RWPE2 (cell line): Measurements from ENCODE around the gene TOM1L1.

Experiments
- ATAC-seq: fragments of 200-7000 bp; cut with Tn5 transposase; 3 replicates; pipeline ENCODE4 v1.9.1; 2021; ENCODE audit warnings: low read depth
- DNase-seq: peaks from one replicate; pipeline ENCODE4 v3.0.0-alpha.2; 2020; ENCODE audit warnings: low spot score
- H3K27ac ChIP-seq: fragments of 450-650 bp; 2 replicates; pipeline ENCODE4 v1.5.1; 2017; ENCODE audit warnings: mild to moderate bottlenecking; ENCODE audit not compliant: poor library complexity, severe bottlenecking
- H3K27me3 ChIP-seq: fragments of 250-450 bp; sonication (Bioruptor Pico); 2 replicates; pipeline ENCODE4 v1.5.1; 2021; ENCODE audit warnings: mild to moderate bottlenecking, moderate library complexity; ENCODE audit not compliant: insufficient read depth, poor library complexity, severe bottlenecking
- H3K36me3 ChIP-seq: fragments of 250-450 bp; sonication (Bioruptor Pico); 2 replicates; pipeline ENCODE4 v1.5.1; 2020; ENCODE audit warnings: low read depth, mild to moderate bottlenecking, moderate library complexity
- H3K4me1 ChIP-seq: fragments of 250-450 bp; sonication (Bioruptor Pico); 2 replicates; pipeline ENCODE4 v1.5.1; 2021; ENCODE audit warnings: mild to moderate bottlenecking, moderate library complexity; ENCODE audit not compliant: insufficient read depth, poor library complexity, severe bottlenecking
- H3K4me3 ChIP-seq: fragments of 250-450 bp; sonication (Bioruptor Pico); 2 replicates; pipeline ENCODE4 v1.5.1; 2021; ENCODE audit warnings: mild to moderate bottlenecking, moderate library complexity; ENCODE audit not compliant: severe bottlenecking
- H3K9me3 ChIP-seq: fragments of 250-450 bp; sonication (Bioruptor Pico); 2 replicates; pipeline ENCODE4 v1.5.1; 2021; ENCODE audit warnings: mild to moderate bottlenecking, moderate library complexity; ENCODE audit not compliant: severe bottlenecking
- TF ChIP-seq, protein P1 (sequence below): fragments of 450-650 bp; IDR thresholded peaks from one replicate; pipeline ENCODE4 v1.5.1; 2017; ENCODE audit warnings: mild to moderate bottlenecking, moderate library complexity; ENCODE audit not compliant: poor library complexity, severe bottlenecking

TOM1L1 gene, protein sequence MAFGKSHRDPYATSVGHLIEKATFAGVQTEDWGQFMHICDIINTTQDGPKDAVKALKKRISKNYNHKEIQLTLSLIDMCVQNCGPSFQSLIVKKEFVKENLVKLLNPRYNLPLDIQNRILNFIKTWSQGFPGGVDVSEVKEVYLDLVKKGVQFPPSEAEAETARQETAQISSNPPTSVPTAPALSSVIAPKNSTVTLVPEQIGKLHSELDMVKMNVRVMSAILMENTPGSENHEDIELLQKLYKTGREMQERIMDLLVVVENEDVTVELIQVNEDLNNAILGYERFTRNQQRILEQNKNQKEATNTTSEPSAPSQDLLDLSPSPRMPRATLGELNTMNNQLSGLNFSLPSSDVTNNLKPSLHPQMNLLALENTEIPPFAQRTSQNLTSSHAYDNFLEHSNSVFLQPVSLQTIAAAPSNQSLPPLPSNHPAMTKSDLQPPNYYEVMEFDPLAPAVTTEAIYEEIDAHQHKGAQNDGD

DNA sequence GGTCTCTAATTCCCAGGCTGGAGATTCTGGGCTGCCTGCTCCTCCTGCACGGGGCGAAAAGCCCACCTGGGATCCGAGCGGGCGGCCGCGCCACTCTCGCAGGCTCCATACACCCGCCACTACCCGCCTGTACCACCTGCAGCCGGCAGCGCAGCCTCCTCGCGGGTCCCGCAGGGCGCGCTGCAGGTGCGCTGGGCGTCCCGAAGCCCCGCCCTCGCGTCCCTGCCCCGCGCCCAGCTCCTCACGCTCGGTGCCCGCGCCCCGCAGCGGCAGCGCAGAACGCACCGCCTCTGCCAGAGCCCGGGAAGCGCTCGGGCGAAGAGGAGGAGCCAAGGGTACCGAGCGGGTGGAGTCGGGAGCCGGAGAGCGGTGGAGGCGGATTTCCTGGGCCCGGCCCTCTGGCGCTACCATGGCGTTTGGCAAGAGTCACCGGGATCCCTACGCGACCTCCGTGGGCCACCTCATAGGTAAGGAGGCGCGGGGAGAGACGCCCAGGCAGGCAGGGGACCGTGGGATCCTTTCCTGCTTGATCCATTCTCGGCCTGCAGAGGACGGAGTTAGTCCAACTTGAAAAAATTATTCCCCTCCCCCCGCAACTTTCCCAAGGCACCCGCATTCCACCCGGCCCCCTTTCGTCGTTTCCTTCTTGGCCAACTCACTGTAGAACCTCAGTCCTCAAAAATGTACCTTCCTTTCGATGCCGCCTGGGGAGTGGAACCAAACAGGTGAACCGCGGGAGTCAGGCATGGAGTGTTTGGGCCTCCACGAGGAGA is at the start of gene TOM1L1:
TSS of gene TOM1L1 (plus strand) at position 396 of the 773 bp plus-strand sequence. CDS start at position 410, 14 bp downstream.
- Histone ChIP-seq H3K36me3 (peaks cover 6% of the 10 kb centered on the region), H3K9me3 (no peaks in the 10 kb centered on the region), H3K4me1 (no peaks in the 10 kb centered on the region), H3K27ac (peak within 1 kb of the TSS; percentile 43), H3K4me3 (peak within 1 kb of the TSS; percentile 50), H3K27me3 (no peaks in the 10 kb centered on the region)
- peak; percentile 93 for ATAC-seq
- peak; percentile 86 for DNase-seq
- TF ChIP-seq, protein P1, sequence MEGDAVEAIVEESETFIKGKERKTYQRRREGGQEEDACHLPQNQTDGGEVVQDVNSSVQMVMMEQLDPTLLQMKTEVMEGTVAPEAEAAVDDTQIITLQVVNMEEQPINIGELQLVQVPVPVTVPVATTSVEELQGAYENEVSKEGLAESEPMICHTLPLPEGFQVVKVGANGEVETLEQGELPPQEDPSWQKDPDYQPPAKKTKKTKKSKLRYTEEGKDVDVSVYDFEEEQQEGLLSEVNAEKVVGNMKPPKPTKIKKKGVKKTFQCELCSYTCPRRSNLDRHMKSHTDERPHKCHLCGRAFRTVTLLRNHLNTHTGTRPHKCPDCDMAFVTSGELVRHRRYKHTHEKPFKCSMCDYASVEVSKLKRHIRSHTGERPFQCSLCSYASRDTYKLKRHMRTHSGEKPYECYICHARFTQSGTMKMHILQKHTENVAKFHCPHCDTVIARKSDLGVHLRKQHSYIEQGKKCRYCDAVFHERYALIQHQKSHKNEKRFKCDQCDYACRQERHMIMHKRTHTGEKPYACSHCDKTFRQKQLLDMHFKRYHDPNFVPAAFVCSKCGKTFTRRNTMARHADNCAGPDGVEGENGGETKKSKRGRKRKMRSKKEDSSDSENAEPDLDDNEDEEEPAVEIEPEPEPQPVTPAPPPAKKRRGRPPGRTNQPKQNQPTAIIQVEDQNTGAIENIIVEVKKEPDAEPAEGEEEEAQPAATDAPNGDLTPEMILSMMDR = peak; percentile 19

DNA sequence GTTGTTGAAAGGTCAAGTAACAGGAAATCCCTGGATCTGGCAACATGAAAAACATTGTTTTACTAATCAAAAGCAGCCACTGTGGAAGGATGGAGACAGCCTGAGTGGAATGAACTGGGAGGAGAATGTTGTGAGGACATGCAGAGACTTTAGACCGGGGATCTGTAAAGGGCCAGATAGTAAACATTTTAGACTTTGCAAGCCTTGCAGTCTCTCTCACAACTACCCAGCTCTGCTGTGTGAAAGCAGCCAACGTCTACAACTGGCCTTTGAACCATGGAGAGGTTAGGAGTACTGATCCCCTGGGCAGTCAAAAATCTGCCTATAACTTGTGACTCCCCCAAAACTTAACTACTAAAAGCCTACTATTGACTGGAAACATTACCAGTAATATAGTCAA is 41.5 kb upstream of the TOM1L1 start:
- Histone ChIP-seq H3K4me1 (no peaks in the 10 kb centered on the region), H3K9me3 (no peaks in the 10 kb centered on the region), H3K27me3 (no peaks in the 10 kb centered on the region), H3K36me3 (no peaks in the 10 kb centered on the region), H3K27ac (no peak overlapping the region), H3K4me3 (no peak overlapping the region)
- ATAC-seq (no peak), DNase-seq (no peak)
- TF ChIP-seq, protein P1 = no peak

DNA sequence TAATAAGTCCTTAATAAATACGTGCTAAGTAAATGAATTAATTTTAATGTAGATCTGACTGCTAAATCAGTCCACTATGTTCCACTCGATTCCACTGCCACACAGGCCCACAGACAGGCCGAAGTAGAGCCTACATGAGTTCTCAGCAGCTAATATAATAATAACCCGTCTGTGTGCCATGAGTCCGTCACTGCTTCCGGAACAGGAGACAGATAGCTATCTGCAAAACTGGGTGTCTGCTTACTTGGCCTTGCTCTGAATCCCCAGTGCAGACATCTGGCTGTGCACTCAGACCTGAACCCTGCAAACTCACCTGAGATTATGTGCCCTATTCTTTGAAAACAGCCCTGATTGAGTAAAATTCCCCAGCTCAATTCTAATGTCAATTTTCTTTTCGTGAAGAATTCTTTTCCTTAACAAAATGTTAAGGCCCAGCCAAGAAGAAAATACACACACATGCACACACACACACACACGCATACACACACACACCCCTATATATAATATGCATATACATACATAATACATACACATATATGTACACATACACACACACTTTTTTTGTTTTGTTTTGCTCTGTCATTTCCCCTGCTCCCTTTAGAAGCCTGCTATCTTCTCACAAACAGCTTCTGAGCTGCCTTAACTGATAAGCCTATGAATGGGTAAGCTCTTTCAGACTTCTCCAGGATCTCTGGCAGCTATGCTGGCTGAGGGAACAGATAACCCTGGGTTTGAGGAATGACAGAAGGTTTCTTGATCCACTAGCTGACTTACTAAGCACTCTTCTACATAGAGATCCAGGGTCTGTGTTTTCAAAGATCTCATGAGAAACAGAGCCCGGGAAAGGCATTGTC is 39.8 kb upstream of the TOM1L1 start:
- H3K36me3 ChIP-seq = no peaks in the 10 kb centered on the region
- no peak for ATAC-seq
- peaks cover 5% of the 10 kb centered on the region for H3K27me3 ChIP-seq
- TF ChIP-seq, protein P1 = no peak
- no peaks in the 10 kb centered on the region for H3K9me3 ChIP-seq
- no peaks in the 10 kb centered on the region for H3K4me1 ChIP-seq
- DNase-seq = no peak
- H3K4me3 ChIP-seq = no peak overlapping the region
- no peak overlapping the region for H3K27ac ChIP-seq

DNA sequence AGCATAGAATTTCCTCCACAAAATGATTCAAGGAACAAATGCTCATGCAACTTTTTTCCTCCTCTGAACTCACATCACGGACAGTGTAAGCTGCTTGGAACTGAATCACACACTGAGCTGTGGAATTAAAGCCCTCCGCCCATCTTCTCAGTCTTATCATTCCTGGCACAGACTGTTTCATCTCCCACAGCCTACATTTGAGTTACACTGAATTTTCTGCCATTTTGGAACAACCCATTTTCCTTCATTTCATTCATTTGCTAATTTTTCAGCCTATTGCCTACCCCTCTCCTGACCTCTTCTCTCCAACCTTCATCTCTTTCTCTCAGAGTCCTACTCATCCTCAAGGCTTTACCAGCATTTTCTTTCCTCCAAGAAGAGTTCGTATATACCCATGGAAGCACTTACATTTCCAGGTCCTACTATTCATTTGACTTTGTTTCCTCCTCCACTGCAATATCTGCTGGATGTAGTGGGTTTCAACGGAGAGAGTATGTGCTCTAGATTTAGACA is 39.1 kb upstream of the TOM1L1 start:
- Histone ChIP-seq H3K27me3 (peaks cover 5% of the 10 kb centered on the region), H3K9me3 (no peaks in the 10 kb centered on the region), H3K27ac (no peak overlapping the region), H3K4me3 (no peak overlapping the region), H3K36me3 (no peaks in the 10 kb centered on the region), H3K4me1 (no peaks in the 10 kb centered on the region)
- ATAC-seq = no peak
- TF ChIP-seq, protein P1 = no peak
- no peak for DNase-seq
